Measurements from ENCODE around the gene IRF2BP2. TPM values are rescaled to one million over a fixed set of nuclear protein-coding genes. Genes with fewer than 3 reads are reported as not detected.

IRF2BP2 gene
- total and polyA plus RNA-seq, 2 of the 13 experiments (the other 11 are each of a cell fraction or from before 2014, with no cell fraction given): 140 to 147 TPM

DNA sequence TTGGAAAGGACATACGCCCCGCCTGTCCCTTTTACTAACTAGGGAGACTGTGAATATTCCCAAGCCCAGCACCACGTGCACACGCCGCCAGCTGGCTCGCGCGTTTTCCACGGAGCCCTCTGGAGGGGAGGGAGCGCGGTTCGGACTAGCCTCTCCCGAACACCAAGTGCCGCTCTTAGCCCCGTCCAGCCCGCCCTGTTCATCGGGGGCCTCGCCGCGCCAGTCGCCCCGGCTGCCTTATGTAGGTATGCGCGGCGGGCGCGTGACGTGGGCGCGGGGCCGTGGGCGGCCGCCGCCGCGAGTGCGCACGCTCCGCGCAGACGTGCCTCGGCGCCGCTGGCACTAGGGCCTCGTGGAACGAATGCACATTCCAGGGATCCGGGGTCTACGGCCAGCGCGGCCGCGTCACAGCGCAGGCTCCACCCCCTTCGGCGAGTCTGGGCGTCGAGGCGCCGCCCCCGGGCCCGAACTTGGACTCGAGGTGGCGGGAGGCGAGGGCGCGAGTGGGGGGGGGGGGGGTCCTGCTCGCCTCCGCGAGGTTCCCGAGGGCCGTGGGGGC is 767 bp upstream of the IRF2BP2 start (continued):
- TF ChIP-seq, protein P1, sequence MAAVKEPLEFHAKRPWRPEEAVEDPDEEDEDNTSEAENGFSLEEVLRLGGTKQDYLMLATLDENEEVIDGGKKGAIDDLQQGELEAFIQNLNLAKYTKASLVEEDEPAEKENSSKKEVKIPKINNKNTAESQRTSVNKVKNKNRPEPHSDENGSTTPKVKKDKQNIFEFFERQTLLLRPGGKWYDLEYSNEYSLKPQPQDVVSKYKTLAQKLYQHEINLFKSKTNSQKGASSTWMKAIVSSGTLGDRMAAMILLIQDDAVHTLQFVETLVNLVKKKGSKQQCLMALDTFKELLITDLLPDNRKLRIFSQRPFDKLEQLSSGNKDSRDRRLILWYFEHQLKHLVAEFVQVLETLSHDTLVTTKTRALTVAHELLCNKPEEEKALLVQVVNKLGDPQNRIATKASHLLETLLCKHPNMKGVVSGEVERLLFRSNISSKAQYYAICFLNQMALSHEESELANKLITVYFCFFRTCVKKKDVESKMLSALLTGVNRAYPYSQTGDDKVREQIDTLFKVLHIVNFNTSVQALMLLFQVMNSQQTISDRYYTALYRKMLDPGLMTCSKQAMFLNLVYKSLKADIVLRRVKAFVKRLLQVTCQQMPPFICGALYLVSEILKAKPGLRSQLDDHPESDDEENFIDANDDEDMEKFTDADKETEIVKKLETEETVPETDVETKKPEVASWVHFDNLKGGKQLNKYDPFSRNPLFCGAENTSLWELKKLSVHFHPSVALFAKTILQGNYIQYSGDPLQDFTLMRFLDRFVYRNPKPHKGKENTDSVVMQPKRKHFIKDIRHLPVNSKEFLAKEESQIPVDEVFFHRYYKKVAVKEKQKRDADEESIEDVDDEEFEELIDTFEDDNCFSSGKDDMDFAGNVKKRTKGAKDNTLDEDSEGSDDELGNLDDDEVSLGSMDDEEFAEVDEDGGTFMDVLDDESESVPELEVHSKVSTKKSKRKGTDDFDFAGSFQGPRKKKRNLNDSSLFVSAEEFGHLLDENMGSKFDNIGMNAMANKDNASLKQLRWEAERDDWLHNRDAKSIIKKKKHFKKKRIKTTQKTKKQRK (IDR thresholded peaks at IDR 0.05; ENCODE audit: low read length): no peak
- TF ChIP-seq SIX1 (CRISPR knock-in tag; IDR thresholded peaks at IDR 0.05; ENCODE audit: borderline replicate concordance) (no peak), SRY (CRISPR knock-in tag; IDR thresholded peaks at IDR 0.05) (peak; percentile 95; the same call in 1 of the 2 replicates), ZNF737 (CRISPR knock-in tag; IDR thresholded peaks at IDR 0.05; ENCODE audit: borderline replicate concordance) (0 out of 2 replicates have a peak, but pooled peaks have one; percentile 72), PHB2 (IDR thresholded peaks at IDR 0.05; ENCODE audit: partially characterized antibody) (no peak), ZNF670 (CRISPR knock-in tag; IDR thresholded peaks at IDR 0.05; ENCODE audit: borderline replicate concordance) (peak; percentile 45; the same call in 1 of the 2 replicates), BORCS8-MEF2B (CRISPR knock-in tag; IDR thresholded peaks at IDR 0.05) (no peak; the same call in 1 of the 2 replicates), ZNF160 (CRISPR knock-in tag; IDR thresholded peaks at IDR 0.05) (peak; percentile 49; the same call in 1 of the 2 replicates), FOSL2 (CRISPR knock-in tag; IDR thresholded peaks at IDR 0.05) (no peak; the same call in 1 of the 2 replicates), ZNF83 (CRISPR knock-in tag; IDR thresholded peaks at IDR 0.05; ENCODE audit: borderline replicate concordance) (0 out of 2 replicates have a peak, but pooled peaks have one; percentile 24), ZNF639 (CRISPR knock-in tag; conservative IDR thresholded peaks at IDR 0.05) (no peak; the same call in 1 of the 2 replicates), THYN1 (CRISPR knock-in tag; IDR thresholded peaks at IDR 0.05; ENCODE audit: borderline replicate concordance, low read depth) (no peak), PRPF4 (IDR thresholded peaks at IDR 0.05; ENCODE audit: low read depth, low read length, poor library complexity, severe bottlenecking) (no peak), PHF8 (CRISPR knock-in tag; IDR thresholded peaks at IDR 0.05) (peak; percentile 6; the same call in 1 of the 2 replicates), ERF (CRISPR knock-in tag; IDR thresholded peaks at IDR 0.05) (peak; percentile 54), FOXA3 (CRISPR knock-in tag; IDR thresholded peaks at IDR 0.05) (no peak; the same call in 1 of the 2 replicates), KMT2B (CRISPR knock-in tag; IDR thresholded peaks at IDR 0.05) (peak; percentile 26; the same call in 1 of the 2 replicates), NFKB2 (CRISPR knock-in tag; IDR thresholded peaks at IDR 0.05; ENCODE audit: borderline replicate concordance) (peak; percentile 19; the same call in 1 of the 2 replicates), ZNF619 (CRISPR knock-in tag; IDR thresholded peaks at IDR 0.05) (0 out of 2 replicates have a peak, but pooled peaks have one; percentile 43), NFYC (CRISPR knock-in tag; IDR thresholded peaks at IDR 0.05) (no peak), SIN3B (IDR thresholded peaks at IDR 0.05; ENCODE audit: low read length) (no peak), KLF6 (CRISPR knock-in tag; IDR thresholded peaks at IDR 0.05) (peak; percentile 6; the same call in 1 of the 2 replicates), MEIS2 (CRISPR knock-in tag; IDR thresholded peaks at IDR 0.05) (no peak; the same call in none of the 2 replicates)
- TF ChIP-seq, protein P2, sequence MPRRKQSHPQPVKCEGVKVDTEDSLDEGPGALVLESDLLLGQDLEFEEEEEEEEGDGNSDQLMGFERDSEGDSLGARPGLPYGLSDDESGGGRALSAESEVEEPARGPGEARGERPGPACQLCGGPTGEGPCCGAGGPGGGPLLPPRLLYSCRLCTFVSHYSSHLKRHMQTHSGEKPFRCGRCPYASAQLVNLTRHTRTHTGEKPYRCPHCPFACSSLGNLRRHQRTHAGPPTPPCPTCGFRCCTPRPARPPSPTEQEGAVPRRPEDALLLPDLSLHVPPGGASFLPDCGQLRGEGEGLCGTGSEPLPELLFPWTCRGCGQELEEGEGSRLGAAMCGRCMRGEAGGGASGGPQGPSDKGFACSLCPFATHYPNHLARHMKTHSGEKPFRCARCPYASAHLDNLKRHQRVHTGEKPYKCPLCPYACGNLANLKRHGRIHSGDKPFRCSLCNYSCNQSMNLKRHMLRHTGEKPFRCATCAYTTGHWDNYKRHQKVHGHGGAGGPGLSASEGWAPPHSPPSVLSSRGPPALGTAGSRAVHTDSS (CRISPR knock-in tag; conservative IDR thresholded peaks at IDR 0.05): no peak
- TF ChIP-seq, protein P3, sequence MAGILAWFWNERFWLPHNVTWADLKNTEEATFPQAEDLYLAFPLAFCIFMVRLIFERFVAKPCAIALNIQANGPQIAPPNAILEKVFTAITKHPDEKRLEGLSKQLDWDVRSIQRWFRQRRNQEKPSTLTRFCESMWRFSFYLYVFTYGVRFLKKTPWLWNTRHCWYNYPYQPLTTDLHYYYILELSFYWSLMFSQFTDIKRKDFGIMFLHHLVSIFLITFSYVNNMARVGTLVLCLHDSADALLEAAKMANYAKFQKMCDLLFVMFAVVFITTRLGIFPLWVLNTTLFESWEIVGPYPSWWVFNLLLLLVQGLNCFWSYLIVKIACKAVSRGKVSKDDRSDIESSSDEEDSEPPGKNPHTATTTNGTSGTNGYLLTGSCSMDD (CRISPR knock-in tag; IDR thresholded peaks at IDR 0.05): no peak

All from HepG2 (cell line).